Panc1 (cell line): ENCODE data around the gene OR9G1.

Experiments used
- POLR2AphosphoS5 ChIP-seq: IDR thresholded peaks from 2 replicates; pipeline ENCODE4 v1.6.1; 2012; ENCODE audit warnings: mild to moderate bottlenecking, low read depth, low read length, moderate library complexity
- SIN3A ChIP-seq: IDR thresholded peaks from 2 replicates; pipeline ENCODE4 v1.6.1; 2012; ENCODE audit warnings: low read depth, mild to moderate bottlenecking, low read length, moderate library complexity, borderline replicate concordance; ENCODE audit not compliant: insufficient read depth
- TCF7L2 ChIP-seq: IDR thresholded peaks from 2 replicates; pipeline ENCODE4 v1.6.1; 2011; ENCODE audit warnings: mild to moderate bottlenecking, low read depth, low read length, inconsistent platforms
- TF ChIP-seq, protein P1 (sequence below): fragments of 450-650 bp; IDR thresholded peaks from 2 replicates; pipeline ENCODE4 v1.5.1; 2017; ENCODE audit warnings: mild to moderate bottlenecking
- TF ChIP-seq, protein P2 (sequence below), 2 experiments: IDR thresholded peaks; 2 replicates each; pipeline ENCODE4 v1.6.1; 2011 to 2012; ENCODE audit warnings: low read depth in 2 of 2, control low read depth in 1 of 2, low read length in 1 of 2, mild to moderate bottlenecking in 1 of 2, moderate library complexity in 1 of 2; ENCODE audit not compliant: insufficient read depth in 1 of 2

DNA sequence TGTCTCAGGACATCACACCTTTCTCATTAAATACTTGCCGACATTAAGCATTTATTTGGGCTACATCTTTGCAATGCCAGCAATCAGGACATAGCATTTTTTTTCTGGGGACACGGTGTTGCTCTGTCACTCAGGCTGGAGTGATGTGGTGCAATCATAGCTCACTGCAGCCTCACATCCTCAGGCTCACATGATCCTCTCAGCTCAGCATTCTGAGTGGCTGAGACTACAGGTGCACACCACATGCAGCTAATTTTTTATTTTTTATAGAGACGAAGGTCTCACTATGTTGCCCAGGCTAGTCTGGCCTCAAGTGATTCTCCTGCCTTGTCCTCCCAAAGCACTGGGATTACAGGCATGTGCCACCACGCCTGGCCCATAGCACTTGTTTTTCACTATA lies 21.6 kb downstream of the OR9G1 start:
- TF ChIP-seq, protein P1, sequence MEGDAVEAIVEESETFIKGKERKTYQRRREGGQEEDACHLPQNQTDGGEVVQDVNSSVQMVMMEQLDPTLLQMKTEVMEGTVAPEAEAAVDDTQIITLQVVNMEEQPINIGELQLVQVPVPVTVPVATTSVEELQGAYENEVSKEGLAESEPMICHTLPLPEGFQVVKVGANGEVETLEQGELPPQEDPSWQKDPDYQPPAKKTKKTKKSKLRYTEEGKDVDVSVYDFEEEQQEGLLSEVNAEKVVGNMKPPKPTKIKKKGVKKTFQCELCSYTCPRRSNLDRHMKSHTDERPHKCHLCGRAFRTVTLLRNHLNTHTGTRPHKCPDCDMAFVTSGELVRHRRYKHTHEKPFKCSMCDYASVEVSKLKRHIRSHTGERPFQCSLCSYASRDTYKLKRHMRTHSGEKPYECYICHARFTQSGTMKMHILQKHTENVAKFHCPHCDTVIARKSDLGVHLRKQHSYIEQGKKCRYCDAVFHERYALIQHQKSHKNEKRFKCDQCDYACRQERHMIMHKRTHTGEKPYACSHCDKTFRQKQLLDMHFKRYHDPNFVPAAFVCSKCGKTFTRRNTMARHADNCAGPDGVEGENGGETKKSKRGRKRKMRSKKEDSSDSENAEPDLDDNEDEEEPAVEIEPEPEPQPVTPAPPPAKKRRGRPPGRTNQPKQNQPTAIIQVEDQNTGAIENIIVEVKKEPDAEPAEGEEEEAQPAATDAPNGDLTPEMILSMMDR = no peak
- TF ChIP-seq, protein P2, sequence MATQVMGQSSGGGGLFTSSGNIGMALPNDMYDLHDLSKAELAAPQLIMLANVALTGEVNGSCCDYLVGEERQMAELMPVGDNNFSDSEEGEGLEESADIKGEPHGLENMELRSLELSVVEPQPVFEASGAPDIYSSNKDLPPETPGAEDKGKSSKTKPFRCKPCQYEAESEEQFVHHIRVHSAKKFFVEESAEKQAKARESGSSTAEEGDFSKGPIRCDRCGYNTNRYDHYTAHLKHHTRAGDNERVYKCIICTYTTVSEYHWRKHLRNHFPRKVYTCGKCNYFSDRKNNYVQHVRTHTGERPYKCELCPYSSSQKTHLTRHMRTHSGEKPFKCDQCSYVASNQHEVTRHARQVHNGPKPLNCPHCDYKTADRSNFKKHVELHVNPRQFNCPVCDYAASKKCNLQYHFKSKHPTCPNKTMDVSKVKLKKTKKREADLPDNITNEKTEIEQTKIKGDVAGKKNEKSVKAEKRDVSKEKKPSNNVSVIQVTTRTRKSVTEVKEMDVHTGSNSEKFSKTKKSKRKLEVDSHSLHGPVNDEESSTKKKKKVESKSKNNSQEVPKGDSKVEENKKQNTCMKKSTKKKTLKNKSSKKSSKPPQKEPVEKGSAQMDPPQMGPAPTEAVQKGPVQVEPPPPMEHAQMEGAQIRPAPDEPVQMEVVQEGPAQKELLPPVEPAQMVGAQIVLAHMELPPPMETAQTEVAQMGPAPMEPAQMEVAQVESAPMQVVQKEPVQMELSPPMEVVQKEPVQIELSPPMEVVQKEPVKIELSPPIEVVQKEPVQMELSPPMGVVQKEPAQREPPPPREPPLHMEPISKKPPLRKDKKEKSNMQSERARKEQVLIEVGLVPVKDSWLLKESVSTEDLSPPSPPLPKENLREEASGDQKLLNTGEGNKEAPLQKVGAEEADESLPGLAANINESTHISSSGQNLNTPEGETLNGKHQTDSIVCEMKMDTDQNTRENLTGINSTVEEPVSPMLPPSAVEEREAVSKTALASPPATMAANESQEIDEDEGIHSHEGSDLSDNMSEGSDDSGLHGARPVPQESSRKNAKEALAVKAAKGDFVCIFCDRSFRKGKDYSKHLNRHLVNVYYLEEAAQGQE (IDR thresholded peaks at IDR 0.05; ENCODE audit: insufficient read depth in 1 of 2, low read depth in 2 of 2, low read length in 1 of 2) = no peak
- no peak for TF ChIP-seq TCF7L2
- no peak for TF ChIP-seq POLR2AphosphoS5
- TF ChIP-seq SIN3A = no peak
